ELR (cell line): ENCODE measurements around the gene WDR48.
"Not testable (repeated sequence)": the region's sequence is repeated elsewhere in the genome, so short reads cannot be mapped to it uniquely, and the experiment has no call there.

Experiments used
- DNase-seq: peaks from one replicate; pipeline ENCODE4 v3.0.0-alpha.2; 2015; ENCODE audit warnings: low read depth

The WDR48 gene

GRCh38 chr3:39051649-39052561, at the start of gene WDR48, which contains the start of gene SCN11A:
TSS of gene WDR48 (plus strand) at chr3:39052016. CDS start at chr3:39052026, 10 bp downstream.
TSS of gene SCN11A (minus strand) at chr3:39051944. CDS start at chr3:38950362, 101,582 bp downstream.
- peak; percentile 90 for DNase-seq

GRCh38 chr3:39005295-39005694, 46.5 kb upstream of the WDR48 start:
- DNase-seq, result no peak

- no peak for DNase-seq
Measured at GRCh38 chr3:39011191-39011736, 40.6 kb upstream of the WDR48 start.

GRCh38 chr3:39013289-39013688, 38.5 kb upstream of the WDR48 start:
- no peak for DNase-seq

- DNase-seq, result no peak
Measured at GRCh38 chr3:39013921-39014509, 37.8 kb upstream of the WDR48 start.

- no peak for DNase-seq
Measured at GRCh38 chr3:39015418-39015817, 36.4 kb upstream of the WDR48 start.

- no peak for DNase-seq
Measured at GRCh38 chr3:39019299-39019698, 32.5 kb upstream of the WDR48 start.

GRCh38 chr3:39021029-39021428, 30.8 kb upstream of the WDR48 start:
- DNase-seq, result no peak

GRCh38 chr3:39021465-39022285, 30.1 kb upstream of the WDR48 start:
- no peak for DNase-seq

GRCh38 chr3:39022286-39022630, 29.6 kb upstream of the WDR48 start:
- no peak for DNase-seq

GRCh38 chr3:39024497-39024896, 27.3 kb upstream of the WDR48 start:
- DNase-seq, result no peak

GRCh38 chr3:39025222-39025970, 26.4 kb upstream of the WDR48 start:
- DNase-seq, result no peak

- DNase-seq, result no peak
Measured at GRCh38 chr3:39028546-39028945, 23.3 kb upstream of the WDR48 start.

GRCh38 chr3:39029556-39029955, 22.3 kb upstream of the WDR48 start:
- DNase-seq, result no peak

- peak; percentile 89 for DNase-seq
Measured at GRCh38 chr3:39038165-39038564, 13.7 kb upstream of the WDR48 start.

- DNase-seq, result no peak
Measured at GRCh38 chr3:39050029-39050428, 1.8 kb upstream of the WDR48 start.

GRCh38 chr3:39052583-39052982, 767 bp downstream of the WDR48 start:
- peak; percentile 11 for DNase-seq

GRCh38 chr3:39053696-39054095, 1.9 kb downstream of the WDR48 start:
- no peak for DNase-seq

- DNase-seq, result no peak
Measured at GRCh38 chr3:39056151-39056550, 4.3 kb downstream of the WDR48 start.

- not testable (repeated sequence) for DNase-seq
Measured at GRCh38 chr3:39061228-39061627, 9.4 kb downstream of the WDR48 start.

GRCh38 chr3:39062180-39062579, 10.4 kb downstream of the WDR48 start:
- DNase-seq, result no peak

GRCh38 chr3:39063143-39063542, 11.3 kb downstream of the WDR48 start:
- DNase-seq, result no peak
